ENCODE results near the gene DMWD. TPM values are rescaled to one million over a fixed set of nuclear protein-coding genes. Genes with fewer than 3 reads are reported as not detected.

Gene DMWD
- total and polyA plus RNA-seq, 2 of the 13 experiments (the other 11 are each of a cell fraction or from before 2014, with no cell fraction given): 10.3 to 14.9 TPM

GRCh38 chr19:45817010-45817724 is 24.5 kb upstream of the DMWD start (continued):
- TF ChIP-seq HBP1 (CRISPR knock-in tag; IDR thresholded peaks at IDR 0.05; ENCODE audit: low read depth) (no peak), RFX5 (IDR thresholded peaks at IDR 0.05; ENCODE audit: low read depth, low read length) (no peak), ZNF121 (CRISPR knock-in tag; IDR thresholded peaks at IDR 0.05) (no peak), NPAS2 (CRISPR knock-in tag; IDR thresholded peaks at IDR 0.05; ENCODE audit: borderline replicate concordance) (no peak), ZNF775 (CRISPR knock-in tag; IDR thresholded peaks at IDR 0.05; ENCODE audit: borderline replicate concordance) (no peak), RFXAP (CRISPR knock-in tag; IDR thresholded peaks at IDR 0.05; ENCODE audit: borderline replicate concordance) (0 out of 2 replicates have a peak, but pooled peaks have one; percentile 30), AKNA (CRISPR knock-in tag; IDR thresholded peaks at IDR 0.05; ENCODE audit: borderline replicate concordance) (no peak), ZNF547 (CRISPR knock-in tag; IDR thresholded peaks at IDR 0.05) (no peak), HNF4G (IDR thresholded peaks at IDR 0.05; ENCODE audit: borderline replicate concordance, low read depth, low read length) (no peak), HNF4G (CRISPR knock-in tag; IDR thresholded peaks at IDR 0.05; ENCODE audit: borderline replicate concordance, low read depth) (no peak), ZMAT3 (CRISPR knock-in tag; conservative IDR thresholded peaks at IDR 0.05) (no peak), ZNF841 (CRISPR knock-in tag; IDR thresholded peaks at IDR 0.05; ENCODE audit: borderline replicate concordance) (no peak), POLR2A (IDR thresholded peaks at IDR 0.05; ENCODE audit: insufficient read depth in 1 of 2, low read depth in 2 of 2, low read length in 2 of 2) (no peak), ZNF496 (CRISPR knock-in tag; IDR thresholded peaks at IDR 0.05; ENCODE audit: insufficient replicate concordance) (no peak), ZNF142 (CRISPR knock-in tag; IDR thresholded peaks at IDR 0.05) (no peak)
